ENCODE results near the gene SLC7A8. TPM values are rescaled to one million over a fixed set of nuclear protein-coding genes. Genes with fewer than 3 reads are reported as not detected.

The SLC7A8 gene
- total RNA-seq, 1 donor from 2014 or later, result 28.3 TPM

DNA sequence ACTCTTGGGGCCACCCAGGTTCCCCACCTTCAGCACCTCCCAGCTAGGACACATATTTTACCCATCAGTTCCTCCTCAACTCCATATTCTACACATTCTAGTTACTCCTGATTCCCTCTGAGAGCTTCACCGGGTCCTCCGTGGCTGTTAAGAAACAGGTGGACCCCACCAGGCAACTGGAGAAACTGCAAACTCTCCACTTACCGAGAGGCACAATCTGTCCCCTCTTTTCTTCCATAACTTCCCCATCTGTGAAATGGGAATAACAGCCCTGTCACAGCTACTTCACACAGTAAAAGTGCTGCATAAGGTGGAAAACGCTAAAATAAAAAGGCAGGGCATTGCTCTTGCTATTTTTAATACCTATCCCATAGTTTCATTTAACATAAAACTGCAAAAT lies 1.5 kb downstream of the SLC7A8 start:
- Mint-ChIP-seq H3K36me3 (ENCODE audit: insufficient read depth) (no peaks in the 10 kb centered on the region), H3K27me3 (no peaks in the 10 kb centered on the region), H3K4me1 (ENCODE audit: low read depth) (peaks cover 9% of the 10 kb centered on the region), H3K9me3 (ENCODE audit: low read depth) (no peaks in the 10 kb centered on the region), H3K27ac (no peak overlapping the region), H3K4me3 (ENCODE audit: low read depth) (no peak overlapping the region)
- TF ChIP-seq, protein P1, sequence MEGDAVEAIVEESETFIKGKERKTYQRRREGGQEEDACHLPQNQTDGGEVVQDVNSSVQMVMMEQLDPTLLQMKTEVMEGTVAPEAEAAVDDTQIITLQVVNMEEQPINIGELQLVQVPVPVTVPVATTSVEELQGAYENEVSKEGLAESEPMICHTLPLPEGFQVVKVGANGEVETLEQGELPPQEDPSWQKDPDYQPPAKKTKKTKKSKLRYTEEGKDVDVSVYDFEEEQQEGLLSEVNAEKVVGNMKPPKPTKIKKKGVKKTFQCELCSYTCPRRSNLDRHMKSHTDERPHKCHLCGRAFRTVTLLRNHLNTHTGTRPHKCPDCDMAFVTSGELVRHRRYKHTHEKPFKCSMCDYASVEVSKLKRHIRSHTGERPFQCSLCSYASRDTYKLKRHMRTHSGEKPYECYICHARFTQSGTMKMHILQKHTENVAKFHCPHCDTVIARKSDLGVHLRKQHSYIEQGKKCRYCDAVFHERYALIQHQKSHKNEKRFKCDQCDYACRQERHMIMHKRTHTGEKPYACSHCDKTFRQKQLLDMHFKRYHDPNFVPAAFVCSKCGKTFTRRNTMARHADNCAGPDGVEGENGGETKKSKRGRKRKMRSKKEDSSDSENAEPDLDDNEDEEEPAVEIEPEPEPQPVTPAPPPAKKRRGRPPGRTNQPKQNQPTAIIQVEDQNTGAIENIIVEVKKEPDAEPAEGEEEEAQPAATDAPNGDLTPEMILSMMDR (IDR thresholded peaks at IDR 0.05; ENCODE audit: unreplicated experiment), result no peak
- no peak for DNase-seq (ENCODE audit: low spot score, unreplicated experiment)

DNA sequence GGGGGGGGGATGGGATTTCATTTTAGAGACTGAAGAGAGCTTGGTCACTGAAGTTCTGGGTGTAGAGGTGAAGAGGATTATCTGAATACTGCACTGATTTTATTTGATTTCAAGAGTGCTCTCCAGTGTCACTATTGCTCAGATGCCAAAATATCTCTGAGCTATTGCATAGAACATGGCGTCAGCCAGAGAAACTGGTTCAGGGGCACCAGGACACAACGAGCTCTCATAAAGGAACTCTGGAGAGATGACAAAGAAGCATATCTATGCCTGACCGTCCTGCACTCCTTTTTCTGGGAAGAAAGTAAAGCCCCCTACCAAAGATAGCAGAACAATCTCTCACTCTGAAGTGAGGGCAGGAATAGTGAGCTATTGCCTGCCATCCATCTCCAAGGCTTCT lies 2.0 kb downstream of the SLC7A8 start:
- H3K27me3 Mint-ChIP-seq, result no peaks in the 10 kb centered on the region
- H3K27ac Mint-ChIP-seq, result no peak overlapping the region
- DNase-seq (ENCODE audit: low spot score, unreplicated experiment), result no peak
- TF ChIP-seq, protein P1 (IDR thresholded peaks at IDR 0.05; ENCODE audit: unreplicated experiment), result no peak
- no peaks in the 10 kb centered on the region for H3K36me3 Mint-ChIP-seq (ENCODE audit: insufficient read depth)
- no peaks in the 10 kb centered on the region for H3K9me3 Mint-ChIP-seq (ENCODE audit: low read depth)
- H3K4me1 Mint-ChIP-seq (ENCODE audit: low read depth), result peaks cover 8% of the 10 kb centered on the region
- no peak overlapping the region for H3K4me3 Mint-ChIP-seq (ENCODE audit: low read depth)

DNA sequence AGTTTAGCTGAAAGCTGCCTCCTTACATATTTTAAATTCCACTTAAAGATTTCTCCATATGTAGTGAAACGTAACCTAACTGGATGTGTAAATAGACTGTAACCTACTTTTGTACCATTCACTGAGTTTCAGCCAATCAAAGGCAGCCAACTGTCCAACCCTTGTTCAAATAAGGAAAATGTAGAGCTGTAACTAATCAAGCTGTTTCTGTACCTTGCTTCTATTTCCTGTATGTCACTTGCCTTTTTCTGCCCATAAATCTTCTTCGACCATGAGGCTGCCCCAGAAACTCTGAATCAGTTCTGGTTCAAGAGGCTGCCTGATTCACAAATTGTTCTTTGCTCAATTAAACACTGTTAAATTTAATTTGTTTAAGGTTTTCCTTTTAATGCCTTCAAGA lies 6.3 kb downstream of the SLC7A8 start:
- no peak overlapping the region for H3K27ac Mint-ChIP-seq
- no peaks in the 10 kb centered on the region for H3K9me3 Mint-ChIP-seq (ENCODE audit: low read depth)
- no peak overlapping the region for H3K4me3 Mint-ChIP-seq (ENCODE audit: low read depth)
- no peaks in the 10 kb centered on the region for H3K27me3 Mint-ChIP-seq
- peaks cover 16% of the 10 kb centered on the region for H3K4me1 Mint-ChIP-seq (ENCODE audit: low read depth)
- TF ChIP-seq, protein P1 (IDR thresholded peaks at IDR 0.05; ENCODE audit: unreplicated experiment), result no peak
- DNase-seq (ENCODE audit: low spot score, unreplicated experiment), result no peak
- H3K36me3 Mint-ChIP-seq (ENCODE audit: insufficient read depth), result no peaks in the 10 kb centered on the region

- H3K9me3 Mint-ChIP-seq (ENCODE audit: low read depth), result no peaks in the 10 kb centered on the region
- DNase-seq (ENCODE audit: low spot score, unreplicated experiment), result no peak
- no peak overlapping the region for H3K27ac Mint-ChIP-seq
- H3K36me3 Mint-ChIP-seq (ENCODE audit: insufficient read depth), result no peaks in the 10 kb centered on the region
- H3K4me1 Mint-ChIP-seq (ENCODE audit: low read depth), result peaks cover 14% of the 10 kb centered on the region
- no peaks in the 10 kb centered on the region for H3K27me3 Mint-ChIP-seq
- TF ChIP-seq, protein P1 (IDR thresholded peaks at IDR 0.05; ENCODE audit: unreplicated experiment), result no peak
- H3K4me3 Mint-ChIP-seq (ENCODE audit: low read depth), result no peak overlapping the region
Measured at GRCh38 chr14:23175823-23176222, 7.6 kb downstream of the SLC7A8 start.

DNA sequence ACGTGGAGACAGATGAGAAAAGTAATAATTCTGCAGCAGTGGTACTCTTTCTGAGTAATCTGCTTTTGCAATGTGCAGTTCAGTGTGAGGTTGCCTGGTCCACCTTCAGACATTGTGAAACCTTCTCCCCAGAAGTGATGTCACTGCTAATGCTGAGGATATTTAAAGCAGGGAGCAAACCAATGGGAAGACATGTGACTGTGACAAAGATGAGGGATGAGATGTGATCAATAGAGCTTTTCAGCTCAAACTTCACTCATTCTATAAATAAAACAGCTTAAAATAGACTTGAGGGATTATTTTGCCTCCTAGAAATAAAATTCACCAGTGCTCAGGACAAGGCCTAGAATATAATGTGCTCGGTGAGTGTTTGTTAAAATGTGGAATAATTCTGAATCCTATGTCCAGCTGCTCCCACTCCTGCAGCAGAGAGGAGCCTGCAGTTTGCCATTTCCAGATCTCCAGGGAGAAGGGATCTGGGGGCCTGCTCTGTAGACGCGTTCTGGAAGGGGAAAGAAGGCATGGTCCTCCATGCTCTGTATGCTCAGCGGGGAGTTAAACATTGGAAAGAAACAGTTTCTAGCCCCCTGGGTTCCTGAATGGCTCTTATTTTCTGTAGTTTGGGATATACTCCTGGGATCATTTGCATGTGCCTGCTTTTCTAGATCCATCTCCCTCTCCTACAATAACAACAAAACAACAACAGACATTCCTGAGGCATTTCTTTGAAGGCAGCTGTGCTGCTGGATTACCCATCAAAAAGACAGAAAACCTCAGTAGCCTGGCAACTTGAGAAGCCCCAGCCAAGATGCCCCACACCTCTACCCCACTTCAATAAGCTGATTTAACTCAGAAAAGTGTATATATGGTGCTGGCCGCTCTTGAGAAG lies 8.9 kb downstream of the SLC7A8 start:
- H3K27me3 Mint-ChIP-seq, result no peaks in the 10 kb centered on the region
- peaks cover 14% of the 10 kb centered on the region for H3K4me1 Mint-ChIP-seq (ENCODE audit: low read depth)
- H3K27ac Mint-ChIP-seq, result no peak overlapping the region
- no peak for DNase-seq (ENCODE audit: low spot score, unreplicated experiment)
- H3K9me3 Mint-ChIP-seq (ENCODE audit: low read depth), result no peaks in the 10 kb centered on the region
- no peak overlapping the region for H3K4me3 Mint-ChIP-seq (ENCODE audit: low read depth)
- H3K36me3 Mint-ChIP-seq (ENCODE audit: insufficient read depth), result no peaks in the 10 kb centered on the region
- TF ChIP-seq, protein P1 (IDR thresholded peaks at IDR 0.05; ENCODE audit: unreplicated experiment), result no peak

All from progenitor cell of endocrine pancreas (in vitro differentiated cells).